HepG2 (cell line): Measurements from ENCODE around the gene GNRHR. TPM values are rescaled to one million over a fixed set of nuclear protein-coding genes. Genes with fewer than 3 reads are reported as not detected.
A peak's percentile ranks its signal among the peaks of the same experiment; 100 is the strongest.

Experiments used
- CBFB ChIP-seq: sonication (generic); formaldehyde crosslinking; IDR thresholded peaks from 2 replicates; pipeline ENCODE4 v1.4.0; 2020; ENCODE audit warnings: missing genetic modification reagents
- FOXC1 ChIP-seq: sonication (generic); formaldehyde crosslinking; IDR thresholded peaks from 2 replicates; pipeline ENCODE4 v1.8.0; 2022; ENCODE audit warnings: mild to moderate bottlenecking, missing genetic modification reagents, borderline replicate concordance
- GABPA ChIP-seq, 2 experiments: IDR thresholded peaks; 2 replicates each; pipeline ENCODE4 v1.6.1; 2011 to 2016; ENCODE audit warnings: low read depth in 2 of 2, low read length in 1 of 2, missing biosample characterization in 1 of 2, missing genetic modification characterization in 1 of 2
- KMT2A ChIP-seq: sonication (generic); formaldehyde crosslinking; IDR thresholded peaks from 2 replicates; pipeline ENCODE4 v1.4.0; 2020; ENCODE audit warnings: missing genetic modification reagents
- MBD4 ChIP-seq: IDR thresholded peaks from 2 replicates; pipeline ENCODE4 v1.6.1; 2012; ENCODE audit warnings: low read length, inconsistent platforms, borderline replicate concordance
- RBFOX2 ChIP-seq: fragments of 200-400 bp; formaldehyde crosslinking; IDR thresholded peaks from 2 replicates; pipeline ENCODE4 v1.6.1; 2017; ENCODE audit warnings: low read depth, mild to moderate bottlenecking, low read length
- RBM22 ChIP-seq: fragments of 200-400 bp; formaldehyde crosslinking; optimal IDR thresholded peaks from 2 replicates; pipeline ENCODE3; 2017; ENCODE audit warnings: mild to moderate bottlenecking, low read length, moderate library complexity
- SALL2 ChIP-seq: sonication (generic); formaldehyde crosslinking; IDR thresholded peaks from 2 replicates; pipeline ENCODE4 v1.8.1; 2023; ENCODE audit warnings: mild to moderate bottlenecking, missing genetic modification reagents, inconsistent platforms
- TSC22D2 ChIP-seq: sonication (generic); formaldehyde crosslinking; IDR thresholded peaks from 2 replicates; pipeline ENCODE4 v1.5.1; 2020; ENCODE audit warnings: missing genetic modification reagents, mild to moderate bottlenecking, borderline replicate concordance
- YEATS4 ChIP-seq: sonication (generic); formaldehyde crosslinking; IDR thresholded peaks from 2 replicates; pipeline ENCODE4 v1.4.0; 2020; ENCODE audit warnings: missing genetic modification reagents, borderline replicate concordance
- ZNF557 ChIP-seq: sonication (generic); formaldehyde crosslinking; IDR thresholded peaks from 2 replicates; pipeline ENCODE4 v1.4.0; 2020; ENCODE audit warnings: missing genetic modification reagents
- polyA plus RNA-seq, 8 experiments: library from polyadenylated mRNA; depleted of rRNA in 3 of 8; stranded (reverse) in 7 of 8; unstranded in 1 of 8; fragments of >200 nt; fragmentation: Illumina TruSeq in 4 of 8; extraction: Trizol in 4 of 8; gene quantifications; 2 replicates each; pipeline versions ENCODE4 v1.2.1 to v1.2.3, GENCODE V29; 2011 to 2016; ENCODE audit warnings: low read depth in 4 of 8, missing spikeins in 1 of 8, mixed read lengths in 1 of 8; ENCODE audit not compliant: insufficient read depth in 1 of 8
- total RNA-seq, 5 experiments: library from RNA; depleted of rRNA; stranded (reverse); fragments of >200 nt; fragmentation: Illumina TruSeq; extraction: Trizol; gene quantifications; 2 replicates each; pipeline ENCODE4 v1.2.3, GENCODE V29; 2016; ENCODE audit warnings: low read depth in 1 of 5
- TF ChIP-seq, protein P1 (sequence below): sonication (generic); formaldehyde crosslinking; IDR thresholded peaks from 2 replicates; pipeline ENCODE4 v1.5.1; 2020; ENCODE audit warnings: missing genetic modification reagents, mild to moderate bottlenecking, borderline replicate concordance
- TF ChIP-seq, protein P2 (sequence below): sonication (generic); formaldehyde crosslinking; IDR thresholded peaks from 2 replicates; pipeline ENCODE4 v1.5.0; 2020; ENCODE audit warnings: missing genetic modification reagents, mild to moderate bottlenecking, borderline replicate concordance
- TF ChIP-seq, protein P3 (sequence below), 2 experiments: IDR thresholded peaks; 2 replicates each; pipeline ENCODE4 v1.6.1; 2011 to 2012; ENCODE audit warnings: low read length in 2 of 2, borderline replicate concordance in 1 of 2, low read depth in 1 of 2, mild to moderate bottlenecking in 1 of 2, moderate library complexity in 1 of 2
- TF ChIP-seq, protein P4 (sequence below): sonication (generic); formaldehyde crosslinking; IDR thresholded peaks from 2 replicates; pipeline ENCODE4 v1.4.0; 2020; ENCODE audit warnings: missing genetic modification reagents, borderline replicate concordance

Gene GNRHR
- total and polyA plus RNA-seq, 2 of the 13 experiments (the other 11 are each of a cell fraction or from before 2014, with no cell fraction given): not detected

DNA sequence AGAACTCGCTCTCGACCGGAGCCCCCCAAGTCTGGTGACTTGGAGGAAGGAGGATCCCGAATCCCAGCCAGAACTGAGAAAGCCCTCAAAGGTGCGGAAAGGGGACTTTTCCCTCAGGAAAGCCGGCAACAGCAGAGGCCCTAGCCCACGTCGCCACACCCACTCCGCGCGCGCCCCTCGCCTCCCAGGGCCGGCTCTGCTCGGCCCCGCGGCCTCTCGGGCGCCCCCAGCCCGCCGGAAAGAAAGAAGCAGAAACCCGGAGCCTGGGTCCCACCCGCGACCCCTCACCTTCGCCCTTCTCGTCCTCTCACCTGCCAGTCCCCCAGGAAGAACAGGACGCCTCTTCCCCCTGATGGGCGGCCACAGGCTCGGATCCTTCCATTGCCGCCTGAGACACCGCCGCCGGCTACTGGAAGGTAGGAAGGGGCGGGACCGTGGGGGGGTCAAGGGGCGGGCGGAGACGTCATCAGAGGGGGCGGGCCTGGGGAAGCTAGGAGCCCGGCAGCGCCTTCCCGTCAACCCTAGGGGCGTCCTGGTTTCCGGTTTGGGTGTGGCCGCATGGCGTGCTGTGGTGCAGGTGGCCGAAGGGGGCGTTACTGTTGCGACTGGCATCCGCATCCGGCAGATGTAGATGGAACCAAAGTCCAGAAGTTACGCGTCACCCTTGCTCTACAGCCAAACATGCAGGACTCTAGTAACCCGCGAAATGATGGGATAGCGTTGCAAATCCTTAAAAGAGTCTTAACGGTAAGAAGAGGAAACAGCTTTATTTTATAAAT, 53.3 kb downstream of the GNRHR start, which contains the start of gene UBA6 (continued):
- TF ChIP-seq CBFB (CRISPR knock-in tag): peak; percentile 17; the same call in 1 of the 2 replicates
- TF ChIP-seq YEATS4 (CRISPR knock-in tag): peak; percentile 97
- peak; percentile 77 for TF ChIP-seq RBFOX2
- TF ChIP-seq, protein P1, sequence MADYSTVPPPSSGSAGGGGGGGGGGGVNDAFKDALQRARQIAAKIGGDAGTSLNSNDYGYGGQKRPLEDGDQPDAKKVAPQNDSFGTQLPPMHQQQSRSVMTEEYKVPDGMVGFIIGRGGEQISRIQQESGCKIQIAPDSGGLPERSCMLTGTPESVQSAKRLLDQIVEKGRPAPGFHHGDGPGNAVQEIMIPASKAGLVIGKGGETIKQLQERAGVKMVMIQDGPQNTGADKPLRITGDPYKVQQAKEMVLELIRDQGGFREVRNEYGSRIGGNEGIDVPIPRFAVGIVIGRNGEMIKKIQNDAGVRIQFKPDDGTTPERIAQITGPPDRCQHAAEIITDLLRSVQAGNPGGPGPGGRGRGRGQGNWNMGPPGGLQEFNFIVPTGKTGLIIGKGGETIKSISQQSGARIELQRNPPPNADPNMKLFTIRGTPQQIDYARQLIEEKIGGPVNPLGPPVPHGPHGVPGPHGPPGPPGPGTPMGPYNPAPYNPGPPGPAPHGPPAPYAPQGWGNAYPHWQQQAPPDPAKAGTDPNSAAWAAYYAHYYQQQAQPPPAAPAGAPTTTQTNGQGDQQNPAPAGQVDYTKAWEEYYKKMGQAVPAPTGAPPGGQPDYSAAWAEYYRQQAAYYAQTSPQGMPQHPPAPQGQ (CRISPR knock-in tag): no peak
- no peak for TF ChIP-seq RBM22
- TF ChIP-seq, protein P2, sequence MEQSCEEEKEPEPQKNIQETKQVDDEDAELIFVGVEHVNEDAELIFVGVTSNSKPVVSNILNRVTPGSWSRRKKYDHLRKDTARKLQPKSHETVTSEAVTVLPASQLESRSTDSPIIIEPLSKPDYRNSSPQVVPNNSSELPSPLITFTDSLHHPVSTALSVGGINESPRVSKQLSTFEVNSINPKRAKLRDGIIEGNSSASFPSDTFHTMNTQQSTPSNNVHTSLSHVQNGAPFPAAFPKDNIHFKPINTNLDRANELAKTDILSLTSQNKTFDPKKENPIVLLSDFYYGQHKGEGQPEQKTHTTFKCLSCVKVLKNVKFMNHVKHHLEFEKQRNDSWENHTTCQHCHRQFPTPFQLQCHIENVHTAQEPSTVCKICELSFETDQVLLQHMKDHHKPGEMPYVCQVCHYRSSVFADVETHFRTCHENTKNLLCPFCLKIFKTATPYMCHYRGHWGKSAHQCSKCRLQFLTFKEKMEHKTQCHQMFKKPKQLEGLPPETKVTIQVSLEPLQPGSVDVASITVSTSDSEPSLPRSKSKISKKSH (CRISPR knock-in tag): 0 out of 2 replicates have a peak, but pooled peaks have one; percentile 23
- TF ChIP-seq FOXC1 (CRISPR knock-in tag): peak; percentile 50
- TF ChIP-seq SALL2 (CRISPR knock-in tag): peak; percentile 35; the same call in 1 of the 2 replicates
- TF ChIP-seq ZNF557 (CRISPR knock-in tag): peak; percentile 64; the same call in 1 of the 2 replicates
- TF ChIP-seq, protein P3, sequence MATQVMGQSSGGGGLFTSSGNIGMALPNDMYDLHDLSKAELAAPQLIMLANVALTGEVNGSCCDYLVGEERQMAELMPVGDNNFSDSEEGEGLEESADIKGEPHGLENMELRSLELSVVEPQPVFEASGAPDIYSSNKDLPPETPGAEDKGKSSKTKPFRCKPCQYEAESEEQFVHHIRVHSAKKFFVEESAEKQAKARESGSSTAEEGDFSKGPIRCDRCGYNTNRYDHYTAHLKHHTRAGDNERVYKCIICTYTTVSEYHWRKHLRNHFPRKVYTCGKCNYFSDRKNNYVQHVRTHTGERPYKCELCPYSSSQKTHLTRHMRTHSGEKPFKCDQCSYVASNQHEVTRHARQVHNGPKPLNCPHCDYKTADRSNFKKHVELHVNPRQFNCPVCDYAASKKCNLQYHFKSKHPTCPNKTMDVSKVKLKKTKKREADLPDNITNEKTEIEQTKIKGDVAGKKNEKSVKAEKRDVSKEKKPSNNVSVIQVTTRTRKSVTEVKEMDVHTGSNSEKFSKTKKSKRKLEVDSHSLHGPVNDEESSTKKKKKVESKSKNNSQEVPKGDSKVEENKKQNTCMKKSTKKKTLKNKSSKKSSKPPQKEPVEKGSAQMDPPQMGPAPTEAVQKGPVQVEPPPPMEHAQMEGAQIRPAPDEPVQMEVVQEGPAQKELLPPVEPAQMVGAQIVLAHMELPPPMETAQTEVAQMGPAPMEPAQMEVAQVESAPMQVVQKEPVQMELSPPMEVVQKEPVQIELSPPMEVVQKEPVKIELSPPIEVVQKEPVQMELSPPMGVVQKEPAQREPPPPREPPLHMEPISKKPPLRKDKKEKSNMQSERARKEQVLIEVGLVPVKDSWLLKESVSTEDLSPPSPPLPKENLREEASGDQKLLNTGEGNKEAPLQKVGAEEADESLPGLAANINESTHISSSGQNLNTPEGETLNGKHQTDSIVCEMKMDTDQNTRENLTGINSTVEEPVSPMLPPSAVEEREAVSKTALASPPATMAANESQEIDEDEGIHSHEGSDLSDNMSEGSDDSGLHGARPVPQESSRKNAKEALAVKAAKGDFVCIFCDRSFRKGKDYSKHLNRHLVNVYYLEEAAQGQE (IDR thresholded peaks at IDR 0.05; ENCODE audit: borderline replicate concordance in 1 of 2, low read depth in 1 of 2, low read length in 2 of 2): peak in 1 of 2 experiments; percentile 63; a peak in 1 of 4 replicates
- TF ChIP-seq MBD4: no peak
- peak; percentile 24; the same call in 1 of the 2 replicates for TF ChIP-seq TSC22D2 (CRISPR knock-in tag)
- peak; percentile 85 for TF ChIP-seq GABPA (IDR thresholded peaks at IDR 0.05; ENCODE audit: low read depth, low read length)
- TF ChIP-seq GABPA (CRISPR knock-in tag; IDR thresholded peaks at IDR 0.05; ENCODE audit: low read depth): peak; percentile 91
- TF ChIP-seq, protein P4, sequence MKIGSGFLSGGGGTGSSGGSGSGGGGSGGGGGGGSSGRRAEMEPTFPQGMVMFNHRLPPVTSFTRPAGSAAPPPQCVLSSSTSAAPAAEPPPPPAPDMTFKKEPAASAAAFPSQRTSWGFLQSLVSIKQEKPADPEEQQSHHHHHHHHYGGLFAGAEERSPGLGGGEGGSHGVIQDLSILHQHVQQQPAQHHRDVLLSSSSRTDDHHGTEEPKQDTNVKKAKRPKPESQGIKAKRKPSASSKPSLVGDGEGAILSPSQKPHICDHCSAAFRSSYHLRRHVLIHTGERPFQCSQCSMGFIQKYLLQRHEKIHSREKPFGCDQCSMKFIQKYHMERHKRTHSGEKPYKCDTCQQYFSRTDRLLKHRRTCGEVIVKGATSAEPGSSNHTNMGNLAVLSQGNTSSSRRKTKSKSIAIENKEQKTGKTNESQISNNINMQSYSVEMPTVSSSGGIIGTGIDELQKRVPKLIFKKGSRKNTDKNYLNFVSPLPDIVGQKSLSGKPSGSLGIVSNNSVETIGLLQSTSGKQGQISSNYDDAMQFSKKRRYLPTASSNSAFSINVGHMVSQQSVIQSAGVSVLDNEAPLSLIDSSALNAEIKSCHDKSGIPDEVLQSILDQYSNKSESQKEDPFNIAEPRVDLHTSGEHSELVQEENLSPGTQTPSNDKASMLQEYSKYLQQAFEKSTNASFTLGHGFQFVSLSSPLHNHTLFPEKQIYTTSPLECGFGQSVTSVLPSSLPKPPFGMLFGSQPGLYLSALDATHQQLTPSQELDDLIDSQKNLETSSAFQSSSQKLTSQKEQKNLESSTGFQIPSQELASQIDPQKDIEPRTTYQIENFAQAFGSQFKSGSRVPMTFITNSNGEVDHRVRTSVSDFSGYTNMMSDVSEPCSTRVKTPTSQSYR (CRISPR knock-in tag): 0 out of 2 replicates have a peak, but pooled peaks have one; percentile 16
- peak; percentile 85 for TF ChIP-seq KMT2A (CRISPR knock-in tag)
